HG03520 (cell line): ENCODE measurements around the gene LMCD1.

Experiments
- ATAC-seq: cut with Tn5 transposase; IDR thresholded peaks from one replicate; pipeline ENCODE4 v1.9.1; 2021; ENCODE audit warnings: mild to moderate bottlenecking, moderate library complexity; ENCODE audit not compliant: unreplicated experiment

Gene LMCD1

GRCh38 chr3:8608041-8608790, 106.6 kb downstream of the LMCD1 start:
- no peak for ATAC-seq

GRCh38 chr3:8608791-8609467, 107.3 kb downstream of the LMCD1 start:
- ATAC-seq = no peak

GRCh38 chr3:8610951-8611350, 109.3 kb downstream of the LMCD1 start:
- no peak for ATAC-seq

GRCh38 chr3:8617921-8618320, 116.3 kb downstream of the LMCD1 start:
- no peak for ATAC-seq

GRCh38 chr3:8618950-8619349, 117.3 kb downstream of the LMCD1 start:
- no peak for ATAC-seq

- no peak for ATAC-seq
Measured at GRCh38 chr3:8619548-8619947, 117.9 kb downstream of the LMCD1 start.

GRCh38 chr3:8621141-8621540, 119.5 kb downstream of the LMCD1 start:
- no peak for ATAC-seq

GRCh38 chr3:8621872-8622271, 120.2 kb downstream of the LMCD1 start:
- no peak for ATAC-seq

- peak; percentile 96 for ATAC-seq
Measured at GRCh38 chr3:8622873-8623691, 121.5 kb downstream of the LMCD1 start.

- ATAC-seq = no peak
Measured at GRCh38 chr3:8623741-8624140, 122.1 kb downstream of the LMCD1 start.
